GM23338 (cell line): ENCODE data around the gene NEK7.
A peak's percentile ranks its signal among the peaks of the same experiment; 100 is the strongest.
"Not testable (repeated sequence)": the region's sequence is repeated elsewhere in the genome, so short reads cannot be mapped to it uniquely, and the experiment has no call there.

ENCODE experiments used
- CREB1 ChIP-seq: fragments of 250-450 bp; sonication (Bioruptor Pico); IDR thresholded peaks from 2 replicates; pipeline ENCODE4 v1.5.0; 2020; ENCODE audit warnings: low read depth, mild to moderate bottlenecking, moderate library complexity
- EZH2 ChIP-seq: fragments of 200-600 bp; sonication (generic); IDR thresholded peaks from one replicate; pipeline ENCODE4 v1.8.0; 2017; ENCODE audit warnings: antibody characterized with exemption, mild to moderate bottlenecking, low read depth; ENCODE audit not compliant: unreplicated experiment
- EZH2phosphoT487 ChIP-seq: fragments of 200-600 bp; sonication (generic); IDR thresholded peaks from one replicate; pipeline ENCODE4 v1.8.1; 2018; ENCODE audit warnings: antibody characterized with exemption; ENCODE audit not compliant: unreplicated experiment
- JUNB ChIP-seq: IDR thresholded peaks from one replicate; pipeline ENCODE4 v1.6.1; 2016; ENCODE audit warnings: antibody characterized with exemption; ENCODE audit not compliant: unreplicated experiment
- NANOG ChIP-seq: IDR thresholded peaks from 2 replicates; pipeline ENCODE4 v1.6.1; 2016; ENCODE audit warnings: antibody characterized with exemption, borderline replicate concordance
- POLR2AphosphoS5 ChIP-seq: IDR thresholded peaks from 2 replicates; pipeline ENCODE4 v1.6.1; 2016; ENCODE audit warnings: antibody characterized with exemption, low read depth
- STAT1 ChIP-seq: IDR thresholded peaks from one replicate; pipeline ENCODE4 v1.6.1; 2016; ENCODE audit warnings: antibody characterized with exemption; ENCODE audit not compliant: unreplicated experiment
- ZNF114 ChIP-seq: fragments of 250-450 bp; sonication (Bioruptor Pico); IDR thresholded peaks from 2 replicates; pipeline ENCODE4 v1.5.0; 2020; ENCODE audit warnings: mild to moderate bottlenecking, moderate library complexity
- ZNF331 ChIP-seq: fragments of 250-450 bp; sonication (Bioruptor Pico); IDR thresholded peaks from 2 replicates; pipeline ENCODE4 v1.5.0; 2020; ENCODE audit warnings: low read depth, mild to moderate bottlenecking, moderate library complexity
- TF ChIP-seq, protein P1 (sequence below), 2 experiments: fragments of 200-600 bp in 1 of 2; sonication (generic) in 1 of 2; conservative IDR thresholded peaks; 2 replicates each; pipeline versions ENCODE4 v1.5.1 to v1.6.1; 2016 to 2017; ENCODE audit warnings: antibody characterized with exemption in 2 of 2, low read depth in 2 of 2, mild to moderate bottlenecking in 2 of 2, moderate library complexity in 1 of 2
- TF ChIP-seq, protein P2 (sequence below): IDR thresholded peaks from one replicate; pipeline ENCODE4 v1.6.1; 2018; ENCODE audit warnings: antibody characterized with exemption; ENCODE audit not compliant: unreplicated experiment
- TF ChIP-seq, protein P3 (sequence below): fragments of 250-450 bp; sonication (Bioruptor Pico); IDR thresholded peaks from 2 replicates; pipeline ENCODE4 v1.5.0; 2020; ENCODE audit warnings: mild to moderate bottlenecking, moderate library complexity

DNA sequence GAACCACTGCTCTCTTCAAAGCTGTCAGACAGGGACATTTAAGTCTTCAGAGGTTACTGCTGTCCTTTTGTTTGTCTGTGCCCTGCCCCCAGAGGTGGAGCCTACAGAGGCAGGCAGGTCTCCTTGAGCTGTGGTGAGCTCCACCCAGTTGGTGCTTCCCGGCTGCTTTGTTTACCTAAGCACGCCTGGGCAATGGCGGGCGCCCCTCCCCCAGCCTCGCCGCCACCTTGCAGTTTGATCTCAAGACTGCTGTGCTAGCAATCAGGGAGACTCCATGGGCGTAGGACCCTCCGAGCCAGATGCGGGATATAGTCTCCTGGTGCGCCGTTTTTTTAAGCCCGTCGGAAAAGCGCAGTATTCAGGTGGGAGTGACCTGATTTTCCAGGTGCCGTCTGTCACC, 158.0 kb downstream of the NEK7 start:
- TF ChIP-seq EZH2phosphoT487; JUNB; EZH2; POLR2AphosphoS5; ZNF331 (CRISPR knock-in tag); ZNF114 (CRISPR knock-in tag); STAT1: not testable (repeated sequence)
- TF ChIP-seq, protein P1, sequence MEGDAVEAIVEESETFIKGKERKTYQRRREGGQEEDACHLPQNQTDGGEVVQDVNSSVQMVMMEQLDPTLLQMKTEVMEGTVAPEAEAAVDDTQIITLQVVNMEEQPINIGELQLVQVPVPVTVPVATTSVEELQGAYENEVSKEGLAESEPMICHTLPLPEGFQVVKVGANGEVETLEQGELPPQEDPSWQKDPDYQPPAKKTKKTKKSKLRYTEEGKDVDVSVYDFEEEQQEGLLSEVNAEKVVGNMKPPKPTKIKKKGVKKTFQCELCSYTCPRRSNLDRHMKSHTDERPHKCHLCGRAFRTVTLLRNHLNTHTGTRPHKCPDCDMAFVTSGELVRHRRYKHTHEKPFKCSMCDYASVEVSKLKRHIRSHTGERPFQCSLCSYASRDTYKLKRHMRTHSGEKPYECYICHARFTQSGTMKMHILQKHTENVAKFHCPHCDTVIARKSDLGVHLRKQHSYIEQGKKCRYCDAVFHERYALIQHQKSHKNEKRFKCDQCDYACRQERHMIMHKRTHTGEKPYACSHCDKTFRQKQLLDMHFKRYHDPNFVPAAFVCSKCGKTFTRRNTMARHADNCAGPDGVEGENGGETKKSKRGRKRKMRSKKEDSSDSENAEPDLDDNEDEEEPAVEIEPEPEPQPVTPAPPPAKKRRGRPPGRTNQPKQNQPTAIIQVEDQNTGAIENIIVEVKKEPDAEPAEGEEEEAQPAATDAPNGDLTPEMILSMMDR (conservative IDR thresholded peaks at IDR 0.05; ENCODE audit: low read depth in 2 of 2) = not testable (repeated sequence)
- TF ChIP-seq, protein P2, sequence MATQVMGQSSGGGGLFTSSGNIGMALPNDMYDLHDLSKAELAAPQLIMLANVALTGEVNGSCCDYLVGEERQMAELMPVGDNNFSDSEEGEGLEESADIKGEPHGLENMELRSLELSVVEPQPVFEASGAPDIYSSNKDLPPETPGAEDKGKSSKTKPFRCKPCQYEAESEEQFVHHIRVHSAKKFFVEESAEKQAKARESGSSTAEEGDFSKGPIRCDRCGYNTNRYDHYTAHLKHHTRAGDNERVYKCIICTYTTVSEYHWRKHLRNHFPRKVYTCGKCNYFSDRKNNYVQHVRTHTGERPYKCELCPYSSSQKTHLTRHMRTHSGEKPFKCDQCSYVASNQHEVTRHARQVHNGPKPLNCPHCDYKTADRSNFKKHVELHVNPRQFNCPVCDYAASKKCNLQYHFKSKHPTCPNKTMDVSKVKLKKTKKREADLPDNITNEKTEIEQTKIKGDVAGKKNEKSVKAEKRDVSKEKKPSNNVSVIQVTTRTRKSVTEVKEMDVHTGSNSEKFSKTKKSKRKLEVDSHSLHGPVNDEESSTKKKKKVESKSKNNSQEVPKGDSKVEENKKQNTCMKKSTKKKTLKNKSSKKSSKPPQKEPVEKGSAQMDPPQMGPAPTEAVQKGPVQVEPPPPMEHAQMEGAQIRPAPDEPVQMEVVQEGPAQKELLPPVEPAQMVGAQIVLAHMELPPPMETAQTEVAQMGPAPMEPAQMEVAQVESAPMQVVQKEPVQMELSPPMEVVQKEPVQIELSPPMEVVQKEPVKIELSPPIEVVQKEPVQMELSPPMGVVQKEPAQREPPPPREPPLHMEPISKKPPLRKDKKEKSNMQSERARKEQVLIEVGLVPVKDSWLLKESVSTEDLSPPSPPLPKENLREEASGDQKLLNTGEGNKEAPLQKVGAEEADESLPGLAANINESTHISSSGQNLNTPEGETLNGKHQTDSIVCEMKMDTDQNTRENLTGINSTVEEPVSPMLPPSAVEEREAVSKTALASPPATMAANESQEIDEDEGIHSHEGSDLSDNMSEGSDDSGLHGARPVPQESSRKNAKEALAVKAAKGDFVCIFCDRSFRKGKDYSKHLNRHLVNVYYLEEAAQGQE = not testable (repeated sequence)
- 0 out of 2 replicates have a peak, but pooled peaks have one; percentile 5 for TF ChIP-seq CREB1 (CRISPR knock-in tag)
- TF ChIP-seq NANOG = 0 out of 2 replicates have a peak, but pooled peaks have one; percentile 6
- TF ChIP-seq, protein P3, sequence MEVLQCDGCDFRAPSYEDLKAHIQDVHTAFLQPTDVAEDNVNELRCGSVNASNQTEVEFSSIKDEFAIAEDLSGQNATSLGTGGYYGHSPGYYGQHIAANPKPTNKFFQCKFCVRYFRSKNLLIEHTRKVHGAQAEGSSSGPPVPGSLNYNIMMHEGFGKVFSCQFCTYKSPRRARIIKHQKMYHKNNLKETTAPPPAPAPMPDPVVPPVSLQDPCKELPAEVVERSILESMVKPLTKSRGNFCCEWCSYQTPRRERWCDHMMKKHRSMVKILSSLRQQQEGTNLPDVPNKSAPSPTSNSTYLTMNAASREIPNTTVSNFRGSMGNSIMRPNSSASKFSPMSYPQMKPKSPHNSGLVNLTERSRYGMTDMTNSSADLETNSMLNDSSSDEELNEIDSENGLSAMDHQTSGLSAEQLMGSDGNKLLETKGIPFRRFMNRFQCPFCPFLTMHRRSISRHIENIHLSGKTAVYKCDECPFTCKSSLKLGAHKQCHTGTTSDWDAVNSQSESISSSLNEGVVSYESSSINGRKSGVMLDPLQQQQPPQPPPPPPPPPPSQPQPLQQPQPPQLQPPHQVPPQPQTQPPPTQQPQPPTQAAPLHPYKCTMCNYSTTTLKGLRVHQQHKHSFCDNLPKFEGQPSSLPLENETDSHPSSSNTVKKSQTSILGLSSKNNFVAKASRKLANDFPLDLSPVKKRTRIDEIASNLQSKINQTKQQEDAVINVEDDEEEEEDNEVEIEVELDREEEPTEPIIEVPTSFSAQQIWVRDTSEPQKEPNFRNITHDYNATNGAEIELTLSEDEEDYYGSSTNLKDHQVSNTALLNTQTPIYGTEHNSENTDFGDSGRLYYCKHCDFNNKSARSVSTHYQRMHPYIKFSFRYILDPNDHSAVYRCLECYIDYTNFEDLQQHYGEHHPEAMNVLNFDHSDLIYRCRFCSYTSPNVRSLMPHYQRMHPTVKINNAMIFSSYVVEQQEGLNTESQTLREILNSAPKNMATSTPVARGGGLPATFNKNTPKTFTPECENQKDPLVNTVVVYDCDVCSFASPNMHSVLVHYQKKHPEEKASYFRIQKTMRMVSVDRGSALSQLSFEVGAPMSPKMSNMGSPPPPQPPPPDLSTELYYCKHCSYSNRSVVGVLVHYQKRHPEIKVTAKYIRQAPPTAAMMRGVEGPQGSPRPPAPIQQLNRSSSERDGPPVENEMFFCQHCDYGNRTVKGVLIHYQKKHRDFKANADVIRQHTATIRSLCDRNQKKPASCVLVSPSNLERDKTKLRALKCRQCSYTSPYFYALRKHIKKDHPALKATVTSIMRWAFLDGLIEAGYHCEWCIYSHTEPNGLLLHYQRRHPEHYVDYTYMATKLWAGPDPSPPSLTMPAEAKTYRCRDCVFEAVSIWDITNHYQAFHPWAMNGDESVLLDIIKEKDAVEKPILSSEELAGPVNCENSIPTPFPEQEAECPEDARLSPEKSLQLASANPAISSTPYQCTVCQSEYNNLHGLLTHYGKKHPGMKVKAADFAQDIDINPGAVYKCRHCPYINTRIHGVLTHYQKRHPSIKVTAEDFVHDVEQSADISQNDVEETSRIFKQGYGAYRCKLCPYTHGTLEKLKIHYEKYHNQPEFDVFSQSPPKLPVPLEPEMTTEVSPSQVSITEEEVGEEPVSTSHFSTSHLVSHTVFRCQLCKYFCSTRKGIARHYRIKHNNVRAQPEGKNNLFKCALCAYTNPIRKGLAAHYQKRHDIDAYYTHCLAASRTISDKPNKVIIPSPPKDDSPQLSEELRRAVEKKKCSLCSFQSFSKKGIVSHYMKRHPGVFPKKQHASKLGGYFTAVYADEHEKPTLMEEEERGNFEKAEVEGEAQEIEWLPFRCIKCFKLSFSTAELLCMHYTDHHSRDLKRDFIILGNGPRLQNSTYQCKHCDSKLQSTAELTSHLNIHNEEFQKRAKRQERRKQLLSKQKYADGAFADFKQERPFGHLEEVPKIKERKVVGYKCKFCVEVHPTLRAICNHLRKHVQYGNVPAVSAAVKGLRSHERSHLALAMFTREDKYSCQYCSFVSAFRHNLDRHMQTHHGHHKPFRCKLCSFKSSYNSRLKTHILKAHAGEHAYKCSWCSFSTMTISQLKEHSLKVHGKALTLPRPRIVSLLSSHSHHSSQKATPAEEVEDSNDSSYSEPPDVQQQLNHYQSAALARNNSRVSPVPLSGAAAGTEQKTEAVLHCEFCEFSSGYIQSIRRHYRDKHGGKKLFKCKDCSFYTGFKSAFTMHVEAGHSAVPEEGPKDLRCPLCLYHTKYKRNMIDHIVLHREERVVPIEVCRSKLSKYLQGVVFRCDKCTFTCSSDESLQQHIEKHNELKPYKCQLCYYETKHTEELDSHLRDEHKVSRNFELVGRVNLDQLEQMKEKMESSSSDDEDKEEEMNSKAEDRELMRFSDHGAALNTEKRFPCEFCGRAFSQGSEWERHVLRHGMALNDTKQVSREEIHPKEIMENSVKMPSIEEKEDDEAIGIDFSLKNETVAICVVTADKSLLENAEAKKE = peak; percentile 44; the same call in 1 of the 2 replicates
